Right lobe of liver (tissue), 6 donors: ENCODE data around the gene PCGF2. TPM values are rescaled to one million over a fixed set of nuclear protein-coding genes. Genes with fewer than 3 reads are reported as not detected.

Source experiments
- ATAC-seq, 4 donors: fragments of 200-7000 bp; cut with Tn5 transposase; one replicate each; pipeline ENCODE4 v1.9.1; 2020; ENCODE audit warnings: mild to moderate bottlenecking in 4 of 4, moderate library complexity in 4 of 4
- DNase-seq, 3 donors: peaks; one replicate each; pipeline ENCODE4 v3.0.0-alpha.2; 2020
- H3K27ac ChIP-seq, 3 donors: fragments of 200-600 bp; one replicate each; pipeline ENCODE4 v1.8.0; 2022
- H3K27me3 ChIP-seq, 2 donors: fragments of 200-600 bp; one replicate each; pipeline ENCODE4 v1.8.0; 2022
- H3K36me3 ChIP-seq, 4 donors: fragments of 200-600 bp; sonication (generic) in 1 of 4; one replicate each; pipeline versions ENCODE4 v1.5.1 to v1.8.0; 2017 to 2022; ENCODE audit warnings: control low read depth in 1 of 4
- H3K4me1 ChIP-seq, 4 donors: fragments of 200-600 bp; sonication (generic) in 1 of 4; one replicate each; pipeline versions ENCODE4 v1.5.1 to v1.8.0; 2017 to 2022; ENCODE audit warnings: control low read depth in 1 of 4
- H3K4me3 ChIP-seq, 3 donors: fragments of 200-600 bp; one replicate each; pipeline ENCODE4 v1.8.0; 2022
- H3K9me3 ChIP-seq, 4 donors: fragments of 200-600 bp; sonication (generic) in 1 of 4; one replicate each; pipeline versions ENCODE4 v1.5.1 to v1.8.0; 2017 to 2022; ENCODE audit warnings: control low read depth in 1 of 4
- CTCF ChIP-seq, 4 donors: fragments of 200-600 bp in 3 of 4; fragments of 450-650 bp in 1 of 4; IDR thresholded peaks; one replicate each; pipeline versions ENCODE4 v1.5.1 to v1.8.0; 2016 to 2022; ENCODE audit warnings: antibody characterized with exemption in 4 of 4, mild to moderate bottlenecking in 2 of 4
- POLR2A ChIP-seq: fragments of 450-650 bp; IDR thresholded peaks from one replicate; pipeline ENCODE4 v1.6.1; 2017; ENCODE audit warnings: antibody characterized with exemption, mild to moderate bottlenecking
- WGBS: methylation state at CpG from one replicate; pipeline ENCODE4 v1.1.6; 2018; ENCODE audit warnings: low coverage, low lambda C conversion rate; ENCODE audit not compliant: insufficient coverage; ENCODE audit errors: missing lambda C conversion rate; 5-methylcytosine and 5-hydroxymethylcytosine counted together
- intact Hi-C, 2 donors: fragments of 100-400 bp; cut with DNase I; formaldehyde crosslinking; loops; one replicate each; pipeline versions ENCODE4 v1.11.2 to v1.14.1; 2022
- total RNA-seq, 6 experiments: library from RNA; depleted of rRNA in 2 of 6; stranded (reverse); fragments of >200 nt in 2 of 6; fragmentation: NEBNext Ultra II Directional in 3 of 6; extraction: Animal tissue kit (Norgen Biotek cat#: 25700) in 3 of 6; gene quantifications; one replicate each; pipeline versions ENCODE4 v1.1.0 to v1.2.4, GENCODE V29; 2016 to 2023
- donor health status: DM: no; HTN: yes; CAD: no.
- donor health status: DM: no; HTN: no; CAD: no.
- donor health status: DM: no; HTN: no; CAD: no.
- donor health status: DM: no; HTN: yes; CAD: no.
- donor health status: DM: no; HTN: yes; CAD: no.

The PCGF2 gene
- total RNA-seq, 6 experiments from 2014 or later, result 1.7 to 8.0 (median 3.9) TPM

GRCh38 chr17:38703742-38704605 is 44.2 kb downstream of the PCGF2 start:
- ATAC-seq (peak; percentile 38 to 69 (median 54)), DNase-seq (peak; percentile 84 to 92 (median 92))
- WGBS, result 0% methylated on average over 32 of the region's 50 CpGs
- Histone ChIP-seq H3K4me3 (peak overlapping the region; percentile 75 to 86 (median 82)), H3K27me3 (no peaks in the 10 kb centered on the region), H3K27ac (peak overlapping the region; percentile 91 to 94 (median 93)), H3K36me3 (no peaks in the 10 kb centered on the region), H3K4me1 (peaks cover 0 to 14% (median 6%) of the 10 kb centered on the region in 4 donors), H3K9me3 (no peaks in the 10 kb centered on the region)
- intact Hi-C loops, result no loop called here
- TF ChIP-seq CTCF (IDR thresholded peaks at IDR 0.05), result no peak
- peak; percentile 49 for TF ChIP-seq POLR2A

- H3K27me3 ChIP-seq, result no peaks in the 10 kb centered on the region
- H3K4me1 ChIP-seq, result peaks cover 0 to 14% (median 6%) of the 10 kb centered on the region in 4 donors
- peak in 2 of 4 donors; percentile 0 to 1 for ATAC-seq
- 1% methylated on average over 31 of the region's 55 CpGs for WGBS
- no peak for TF ChIP-seq POLR2A
- no peak for TF ChIP-seq CTCF (IDR thresholded peaks at IDR 0.05)
- intact Hi-C loops, result no loop called here
- peak; percentile 54 to 73 (median 58) for DNase-seq
- H3K27ac ChIP-seq, result peak overlapping the region; percentile 91 to 94 (median 93)
- peak overlapping the region; percentile 75 to 86 (median 82) for H3K4me3 ChIP-seq
- H3K36me3 ChIP-seq, result no peaks in the 10 kb centered on the region
- no peaks in the 10 kb centered on the region for H3K9me3 ChIP-seq
Measured at GRCh38 chr17:38702916-38703741, 45.0 kb downstream of the PCGF2 start.

GRCh38 chr17:38702166-38702915 is 45.8 kb downstream of the PCGF2 start:
- ATAC-seq, result peak; percentile 42 to 66 (median 60)

More at GRCh38 chr17:38702166-38702915, 45.8 kb downstream of the PCGF2 start:
- no peak for TF ChIP-seq CTCF (IDR thresholded peaks at IDR 0.05)
- peak; percentile 91 for TF ChIP-seq POLR2A
- DNase-seq, result peak; percentile 89 to 92 (median 92)
- intact Hi-C loops, result no loop called here
- no peaks in the 10 kb centered on the region for H3K27me3 ChIP-seq
- peak overlapping the region; percentile 75 to 86 (median 82) for H3K4me3 ChIP-seq
- no peaks in the 10 kb centered on the region for H3K9me3 ChIP-seq
- peak overlapping the region; percentile 91 to 94 (median 93) for H3K27ac ChIP-seq
- peaks cover 0 to 14% (median 6%) of the 10 kb centered on the region in 4 donors for H3K4me1 ChIP-seq
- WGBS, result 0% methylated on average over 6 of the region's 81 CpGs
- H3K36me3 ChIP-seq, result no peaks in the 10 kb centered on the region
